Thymus (tissue), 11 donors: Measurements from ENCODE around the gene SARM1. TPM values are rescaled to one million over a fixed set of nuclear protein-coding genes. Genes with fewer than 3 reads are reported as not detected.

Experiments
- DNase-seq, 9 donors: peaks; one replicate each; pipeline ENCODE4 v3.0.0-alpha.2; 2013; ENCODE audit warnings: low spot score in 9 of 9, low read depth in 6 of 9, missing footprints in 1 of 9
- H3K27ac ChIP-seq, 2 donors: one replicate each; pipeline ENCODE4 v1.5.1; 2013; ENCODE audit warnings: control low read depth in 1 of 2, low read depth in 1 of 2, low read length in 1 of 2, mild to moderate bottlenecking in 1 of 2, moderate library complexity in 1 of 2
- H3K27me3 ChIP-seq, 2 donors: one replicate each; pipeline ENCODE4 v1.5.1; 2013; ENCODE audit warnings: low read length in 1 of 2; ENCODE audit not compliant: control insufficient read depth in 2 of 2, insufficient read depth in 1 of 2
- H3K36me3 ChIP-seq, 2 donors: one replicate each; pipeline ENCODE4 v1.5.1; 2013; ENCODE audit warnings: low read length in 1 of 2, mild to moderate bottlenecking in 1 of 2, moderate library complexity in 1 of 2; ENCODE audit not compliant: control insufficient read depth in 2 of 2, insufficient read depth in 2 of 2
- H3K4me1 ChIP-seq, 2 donors: one replicate each; pipeline ENCODE4 v1.5.1; 2013; ENCODE audit warnings: low read length in 2 of 2; ENCODE audit not compliant: control insufficient read depth in 2 of 2, insufficient read depth in 2 of 2
- H3K4me3 ChIP-seq, 2 donors: one replicate each; pipeline ENCODE4 v1.5.1; 2013; ENCODE audit warnings: low read length in 2 of 2, control low read depth in 1 of 2, mild to moderate bottlenecking in 1 of 2
- H3K9me3 ChIP-seq, 2 donors: one replicate each; pipeline ENCODE4 v1.5.1; 2013; ENCODE audit warnings: low read length in 1 of 2, mild to moderate bottlenecking in 1 of 2; ENCODE audit not compliant: control insufficient read depth in 2 of 2, insufficient read depth in 1 of 2
- WGBS: extraction: QIAGEN DNeasy Blood & Tissue Kit; methylation state at CpG from one replicate; pipeline ENCODE4 v1.1.7; 2013; 5-methylcytosine and 5-hydroxymethylcytosine counted together
- polyA plus RNA-seq: library from polyadenylated mRNA; stranded (reverse); fragments of 200-250 nt; gene quantifications from one replicate; pipeline ENCODE4 v1.2.3, GENCODE V29; 2013
- total RNA-seq: library from RNA; stranded (reverse); fragments of 120-200 nt; gene quantifications from one replicate; pipeline ENCODE4 v1.2.4, GENCODE V29; 2013
- donor health status: healthy.

SARM1 gene
- total and polyA plus RNA-seq, 2 donors: 1.2 to 5.4 TPM

DNA sequence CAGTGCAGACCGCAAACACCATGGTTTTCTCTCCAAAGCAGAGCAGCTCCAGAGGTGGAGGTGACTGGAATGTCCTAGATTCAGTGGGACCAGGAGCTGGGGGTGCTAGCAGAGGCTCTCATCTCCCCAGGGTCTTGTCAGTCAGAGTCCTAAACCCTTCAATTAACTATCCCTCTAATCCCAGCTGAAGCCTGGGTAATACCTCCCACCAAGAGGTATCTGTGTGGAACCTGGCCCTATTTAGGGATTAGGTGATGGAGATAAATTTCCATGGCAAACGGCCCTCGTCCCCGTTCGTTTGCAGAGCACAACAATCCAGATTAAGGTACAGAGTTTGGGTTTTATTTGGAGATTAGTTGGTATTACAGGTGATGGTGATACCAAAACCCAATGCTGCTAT is 8.3 kb upstream of the SARM1 start:
- no peak for DNase-seq
- Histone ChIP-seq H3K27me3 (no peaks in the 10 kb centered on the region), H3K27ac (no peak overlapping the region), H3K4me1 (peaks cover 4% of the 10 kb centered on the region in 2 donors), H3K4me3 (no peak overlapping the region), H3K36me3 (peaks cover 44 to 51% of the 10 kb centered on the region in 2 donors), H3K9me3 (no peaks in the 10 kb centered on the region)
- 99% methylated on average over 5 of the region's 5 CpGs for WGBS

- 97% methylated on average over 8 of the region's 8 CpGs for WGBS
- peaks cover 43 to 51% of the 10 kb centered on the region in 2 donors for H3K36me3 ChIP-seq
- no peak for DNase-seq
- H3K27ac ChIP-seq: no peak overlapping the region
- no peak overlapping the region for H3K4me3 ChIP-seq
- no peaks in the 10 kb centered on the region for H3K27me3 ChIP-seq
- H3K9me3 ChIP-seq: no peaks in the 10 kb centered on the region
- no peaks in the 10 kb centered on the region for H3K4me1 ChIP-seq
Measured at GRCh38 chr17:28363776-28364650, 7.5 kb upstream of the SARM1 start.

DNA sequence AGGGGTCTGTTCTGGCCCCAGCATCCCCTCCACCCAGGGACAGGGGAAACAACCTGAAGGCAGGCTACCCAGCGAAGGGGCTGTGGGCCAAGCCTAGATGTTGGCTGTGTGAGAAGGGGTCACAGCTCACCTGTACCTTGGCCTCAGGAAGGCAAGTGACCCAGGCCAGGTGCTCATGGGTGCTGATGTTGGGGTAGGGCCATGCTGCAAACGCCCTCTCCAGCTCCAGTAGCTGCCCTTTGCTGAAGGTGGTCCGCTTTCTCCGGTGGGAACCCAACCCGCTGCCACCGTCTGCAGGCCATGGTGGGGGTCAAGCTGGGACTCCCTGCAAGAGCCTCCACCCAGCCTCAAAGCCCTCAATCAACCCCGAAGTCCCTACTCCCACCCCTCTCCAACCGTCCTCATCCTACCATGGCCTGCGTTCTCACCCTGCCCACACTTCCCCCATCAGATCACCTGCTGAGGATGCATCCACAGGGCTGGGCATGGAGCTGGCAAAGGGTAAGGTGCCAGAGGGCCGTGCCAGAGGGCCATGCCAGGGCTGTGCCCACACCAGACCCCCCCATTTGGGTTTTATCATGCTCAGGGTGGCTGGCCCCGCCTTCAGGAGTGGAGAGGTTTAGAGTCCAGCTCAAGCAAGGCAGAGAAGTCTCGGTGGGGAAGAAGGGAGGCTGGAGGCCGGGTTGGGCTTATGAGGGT is 6.7 kb upstream of the SARM1 start, which contains the start of gene SEBOX:
Gene SEBOX (minus strand): TSS at position 535 of the 699 bp plus-strand sequence. CDS start 48 bp downstream, at position 487.
- Histone ChIP-seq H3K27ac (no peak within 1 kb of the TSS), H3K4me1 (no peaks in the 10 kb centered on the region), H3K4me3 (no peak within 1 kb of the TSS), H3K9me3 (no peaks in the 10 kb centered on the region), H3K27me3 (peaks cover 0 to under 1% of the 10 kb centered on the region in 2 donors), H3K36me3 (peaks cover 37 to 46% of the 10 kb centered on the region in 2 donors)
- DNase-seq: no peak
- WGBS: 98% methylated on average over 13 of the region's 13 CpGs

DNA sequence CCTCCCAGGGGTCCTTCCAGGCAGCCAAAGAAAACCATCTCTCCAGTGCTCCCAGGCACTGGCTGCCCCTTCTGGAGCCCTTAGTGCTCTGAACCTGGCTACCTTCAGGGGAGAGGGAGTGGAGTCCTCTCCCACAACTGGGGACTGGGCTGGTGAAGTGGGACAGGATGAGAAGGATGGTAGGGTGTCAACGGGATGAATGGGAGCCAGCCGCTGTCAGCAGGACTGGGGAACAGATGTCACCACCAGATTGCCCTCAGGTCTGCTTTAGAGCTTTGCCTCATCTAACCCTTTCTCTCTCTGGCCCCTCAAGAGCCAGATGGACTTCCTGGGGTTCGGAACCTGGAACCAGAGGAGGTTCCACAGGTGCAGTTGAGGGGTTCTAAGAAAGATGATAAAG is 6.0 kb upstream of the SARM1 start:
- Histone ChIP-seq H3K4me3 (no peak overlapping the region), H3K27ac (no peak overlapping the region), H3K27me3 (peaks cover 0 to 7% of the 10 kb centered on the region in 2 donors), H3K36me3 (peaks cover 31 to 40% of the 10 kb centered on the region in 2 donors), H3K9me3 (no peaks in the 10 kb centered on the region), H3K4me1 (no peaks in the 10 kb centered on the region)
- 94% methylated on average over 3 of the region's 3 CpGs for WGBS
- DNase-seq: no peak

- Histone ChIP-seq H3K27me3 (peaks cover 0 to 16% of the 10 kb centered on the region in 2 donors), H3K9me3 (no peaks in the 10 kb centered on the region), H3K27ac (no peak overlapping the region), H3K4me1 (peaks cover under 1% of the 10 kb centered on the region in 2 donors), H3K36me3 (peaks cover 19 to 28% of the 10 kb centered on the region in 2 donors), H3K4me3 (no peak overlapping the region)
- WGBS: 95% methylated on average over 1 of the region's 1 CpG
- DNase-seq: no peak
Measured at GRCh38 chr17:28366605-28367004, 4.9 kb upstream of the SARM1 start.

DNA sequence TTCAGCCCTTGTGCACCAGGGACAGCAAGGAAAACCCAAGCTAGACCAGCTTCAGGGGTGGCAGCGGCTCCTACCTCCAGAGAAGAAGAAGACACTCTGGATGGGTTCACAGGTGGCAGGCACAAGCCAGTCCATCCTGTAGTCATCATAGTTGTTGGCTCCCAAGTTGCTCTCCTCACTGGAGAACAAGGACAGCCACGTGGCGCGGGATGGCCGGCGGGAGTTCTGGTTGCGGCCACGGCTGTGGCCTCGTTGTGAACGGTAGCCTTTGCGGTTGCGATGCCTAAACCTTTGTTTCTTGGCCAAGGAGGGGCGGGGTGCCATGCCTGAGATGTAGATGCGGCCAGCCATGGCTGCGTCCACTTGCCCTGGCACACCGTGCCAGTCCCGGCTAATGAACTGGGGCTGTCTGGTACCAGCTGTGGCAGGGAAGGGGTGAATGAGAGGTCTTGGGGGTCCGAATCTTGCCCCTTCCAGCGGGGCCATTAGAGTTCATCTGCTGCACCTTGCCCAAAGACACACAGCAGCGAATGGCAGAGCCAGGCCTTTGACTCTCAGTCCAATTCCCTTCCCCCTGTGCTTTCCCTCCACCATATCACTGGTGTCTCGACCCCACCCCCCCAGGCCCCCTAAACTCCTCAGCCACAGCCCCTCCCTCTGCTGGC is 3.7 kb upstream of the SARM1 start:
- H3K27me3 ChIP-seq: peaks cover 3 to 27% of the 10 kb centered on the region in 2 donors
- 97% methylated on average over 21 of the region's 21 CpGs for WGBS
- H3K4me3 ChIP-seq: no peak overlapping the region
- peaks cover 11 to 24% of the 10 kb centered on the region in 2 donors for H3K36me3 ChIP-seq
- no peak for DNase-seq
- H3K27ac ChIP-seq: no peak overlapping the region
- H3K9me3 ChIP-seq: peaks cover 0 to 1% of the 10 kb centered on the region in 2 donors
- H3K4me1 ChIP-seq: peaks cover 9 to 11% of the 10 kb centered on the region in 2 donors

- peaks cover 6 to 33% of the 10 kb centered on the region in 2 donors for H3K27me3 ChIP-seq
- 94% methylated on average over 5 of the region's 5 CpGs for WGBS
- H3K4me3 ChIP-seq: no peak overlapping the region
- no peak overlapping the region for H3K27ac ChIP-seq
- peaks cover 5 to 19% of the 10 kb centered on the region in 2 donors for H3K36me3 ChIP-seq
- H3K9me3 ChIP-seq: peaks cover 0 to 1% of the 10 kb centered on the region in 2 donors
- peaks cover 10 to 14% of the 10 kb centered on the region in 2 donors for H3K4me1 ChIP-seq
- DNase-seq: no peak
Measured at GRCh38 chr17:28368306-28368831, 3.1 kb upstream of the SARM1 start.

DNA sequence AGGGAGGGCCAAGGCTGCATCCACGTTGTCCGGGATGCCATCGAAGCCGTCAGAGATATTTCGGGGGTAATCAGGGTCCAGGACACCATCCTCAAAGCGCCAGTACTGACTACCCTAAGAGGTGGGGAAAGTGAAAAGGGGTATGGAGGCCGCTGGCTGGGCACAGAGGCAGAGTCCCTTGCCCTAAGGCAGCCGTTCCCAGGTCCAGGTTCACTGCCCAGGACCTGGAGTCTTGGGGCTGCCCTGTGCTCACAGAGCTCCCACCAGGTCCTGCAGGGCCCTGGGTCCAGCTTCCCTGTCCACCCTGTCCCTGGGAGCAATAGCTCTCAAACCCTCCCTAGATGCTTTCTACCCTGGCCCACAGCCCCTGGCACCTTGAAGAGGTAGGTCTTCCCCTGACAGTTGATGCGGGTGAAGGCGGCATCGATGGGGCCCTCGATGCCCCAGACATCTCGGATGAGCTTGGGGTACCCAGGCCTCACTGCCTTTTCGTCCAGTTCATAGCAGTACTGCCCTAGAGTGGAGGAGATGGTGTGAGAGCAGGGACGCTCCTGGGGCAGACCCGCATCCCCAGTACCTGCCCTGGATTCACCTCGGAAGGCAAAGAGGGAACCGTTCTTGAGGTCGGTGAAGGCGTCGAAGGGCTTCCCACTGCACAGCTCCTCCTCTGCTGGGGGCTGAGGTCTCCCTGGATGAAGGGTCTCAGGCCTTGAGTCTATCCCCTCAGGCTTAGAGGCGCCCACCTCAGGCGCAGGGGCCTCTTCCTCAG is 2.4 kb upstream of the SARM1 start:
- H3K27ac ChIP-seq: no peak overlapping the region
- H3K4me1 ChIP-seq: peaks cover 10 to 14% of the 10 kb centered on the region in 2 donors
- peaks cover 0 to 1% of the 10 kb centered on the region in 2 donors for H3K9me3 ChIP-seq
- DNase-seq: no peak
- no peak overlapping the region for H3K4me3 ChIP-seq
- 97% methylated on average over 23 of the region's 23 CpGs for WGBS
- H3K36me3 ChIP-seq: peaks cover 0 to 12% of the 10 kb centered on the region in 2 donors
- H3K27me3 ChIP-seq: peaks cover 8 to 40% of the 10 kb centered on the region in 2 donors
